ENCODE results near the gene IFT57.

Gene IFT57

GRCh38 chr3:108208831-108209230, 13.4 kb downstream of the IFT57 start:
- Histone ChIP-seq H3K27ac (replicated peaks) (no peak overlapping the region), H3K4me3 (replicated peaks; ENCODE audit: insufficient read depth, low read length) (no peak overlapping the region), H3K27me3 (ENCODE audit: insufficient read depth, poor library complexity, severe bottlenecking) (no peaks in the 10 kb centered on the region)
- no peak for TF ChIP-seq GABPA (IDR thresholded peaks at IDR 0.05; ENCODE audit: low read depth)
- no peak for TF ChIP-seq POLR2AphosphoS5 (IDR thresholded peaks at IDR 0.05; ENCODE audit: low read depth)
- no peak for TF ChIP-seq REST (IDR thresholded peaks at IDR 0.05; ENCODE audit: insufficient replicate concordance, low read depth)
- no peak for TF ChIP-seq SPI1 (IDR thresholded peaks at IDR 0.05; ENCODE audit: borderline replicate concordance, low read depth)
- no peak for TF ChIP-seq CTCF (IDR thresholded peaks at IDR 0.05; ENCODE audit: insufficient read depth, low read length)
- no peak for DNase-seq (ENCODE audit: low read depth in 1 of 2, low spot score in 1 of 2)

DNA sequence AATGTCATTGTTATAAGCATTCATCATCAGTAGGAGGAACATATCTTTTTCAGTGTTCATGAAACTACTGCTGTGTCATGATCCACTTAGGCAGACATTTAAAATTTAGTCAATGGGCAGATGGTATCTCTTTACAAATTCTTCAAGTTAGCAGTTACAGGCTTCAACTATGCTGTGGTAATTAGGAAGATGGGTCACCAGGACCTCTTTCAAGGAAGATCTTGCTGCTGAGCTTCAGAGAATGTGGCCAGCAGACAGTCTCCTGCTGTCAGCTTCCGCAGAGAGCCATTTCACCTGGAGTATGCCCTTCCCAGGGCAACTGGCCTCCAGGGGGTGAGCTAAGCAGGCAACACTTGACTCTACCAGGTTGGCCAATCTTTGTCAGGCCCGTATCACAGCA, 19.4 kb downstream of the IFT57 start:
- DNase-seq (ENCODE audit: low read depth in 1 of 2, low spot score in 1 of 2): no peak
- Histone ChIP-seq H3K27ac (replicated peaks) (no peak overlapping the region), H3K27me3 (ENCODE audit: insufficient read depth, poor library complexity, severe bottlenecking) (no peaks in the 10 kb centered on the region), H3K4me3 (replicated peaks; ENCODE audit: insufficient read depth, low read length) (no peak overlapping the region)
- TF ChIP-seq REST (IDR thresholded peaks at IDR 0.05; ENCODE audit: insufficient replicate concordance, low read depth): no peak
- no peak for TF ChIP-seq SPI1 (IDR thresholded peaks at IDR 0.05; ENCODE audit: borderline replicate concordance, low read depth)
- TF ChIP-seq CTCF (IDR thresholded peaks at IDR 0.05; ENCODE audit: insufficient read depth, low read length): no peak
- TF ChIP-seq GABPA (IDR thresholded peaks at IDR 0.05; ENCODE audit: low read depth): no peak

GRCh38 chr3:108202080-108202479, 20.1 kb downstream of the IFT57 start:
- Histone ChIP-seq H3K27me3 (ENCODE audit: insufficient read depth, poor library complexity, severe bottlenecking) (no peaks in the 10 kb centered on the region), H3K27ac (replicated peaks) (no peak overlapping the region)

More at GRCh38 chr3:108202080-108202479, 20.1 kb downstream of the IFT57 start:
- no peak overlapping the region for H3K4me3 ChIP-seq (replicated peaks; ENCODE audit: insufficient read depth, low read length)
- TF ChIP-seq CTCF (IDR thresholded peaks at IDR 0.05; ENCODE audit: insufficient read depth, low read length) (no peak), POLR2AphosphoS5 (IDR thresholded peaks at IDR 0.05; ENCODE audit: low read depth) (no peak), GABPA (IDR thresholded peaks at IDR 0.05; ENCODE audit: low read depth) (no peak), REST (IDR thresholded peaks at IDR 0.05; ENCODE audit: insufficient replicate concordance, low read depth) (no peak), SPI1 (IDR thresholded peaks at IDR 0.05; ENCODE audit: borderline replicate concordance, low read depth) (no peak)
- no peak for DNase-seq (ENCODE audit: low read depth in 1 of 2, low spot score in 1 of 2)

Data from HL-60 (cell line).